ENCODE data around the gene KLF1.
A peak's percentile ranks its signal among the peaks of the same experiment; 100 is the strongest.
"Not testable (repeated sequence)": the region's sequence is repeated elsewhere in the genome, so short reads cannot be mapped to it uniquely, and the experiment has no call there.

The KLF1 gene

DNA sequence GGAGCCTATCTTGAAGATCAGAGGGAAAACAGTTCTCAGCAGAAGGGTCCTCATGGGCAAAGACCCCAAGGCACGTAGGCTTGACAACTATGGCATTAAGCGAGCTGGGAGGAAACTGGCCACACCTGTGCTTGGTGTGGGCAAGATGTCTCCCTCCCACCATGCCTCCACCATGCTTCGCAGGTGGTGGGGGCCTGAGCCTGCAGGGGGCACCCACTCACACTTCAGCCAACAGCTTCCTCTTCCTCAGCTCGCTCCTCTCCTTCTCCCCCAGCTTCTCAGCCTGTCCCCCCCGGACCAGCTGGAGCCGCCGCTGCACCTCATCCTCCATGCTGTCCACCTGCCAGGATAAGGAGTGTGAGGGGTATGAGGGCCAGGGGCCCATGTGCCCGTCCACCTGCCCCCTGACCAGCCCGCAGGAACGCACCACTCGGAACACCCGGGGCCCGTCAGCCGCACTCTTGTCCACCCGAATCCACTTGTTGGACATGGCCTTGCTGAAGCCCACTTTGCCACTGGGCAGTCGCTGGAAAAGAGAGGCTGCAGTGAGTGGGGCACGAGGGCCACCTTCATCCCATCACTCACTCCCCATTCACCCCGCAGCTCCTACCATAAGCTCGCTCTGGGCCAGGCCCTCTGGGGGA is 43.1 kb upstream of the KLF1 start:
- 0 out of 2 replicates have a peak overlapping the region, but pooled peaks have one; percentile 2 for H3K27ac ChIP-seq
- no peak for DNase-seq (ENCODE audit: low spot score)
- TF ChIP-seq, protein P1, sequence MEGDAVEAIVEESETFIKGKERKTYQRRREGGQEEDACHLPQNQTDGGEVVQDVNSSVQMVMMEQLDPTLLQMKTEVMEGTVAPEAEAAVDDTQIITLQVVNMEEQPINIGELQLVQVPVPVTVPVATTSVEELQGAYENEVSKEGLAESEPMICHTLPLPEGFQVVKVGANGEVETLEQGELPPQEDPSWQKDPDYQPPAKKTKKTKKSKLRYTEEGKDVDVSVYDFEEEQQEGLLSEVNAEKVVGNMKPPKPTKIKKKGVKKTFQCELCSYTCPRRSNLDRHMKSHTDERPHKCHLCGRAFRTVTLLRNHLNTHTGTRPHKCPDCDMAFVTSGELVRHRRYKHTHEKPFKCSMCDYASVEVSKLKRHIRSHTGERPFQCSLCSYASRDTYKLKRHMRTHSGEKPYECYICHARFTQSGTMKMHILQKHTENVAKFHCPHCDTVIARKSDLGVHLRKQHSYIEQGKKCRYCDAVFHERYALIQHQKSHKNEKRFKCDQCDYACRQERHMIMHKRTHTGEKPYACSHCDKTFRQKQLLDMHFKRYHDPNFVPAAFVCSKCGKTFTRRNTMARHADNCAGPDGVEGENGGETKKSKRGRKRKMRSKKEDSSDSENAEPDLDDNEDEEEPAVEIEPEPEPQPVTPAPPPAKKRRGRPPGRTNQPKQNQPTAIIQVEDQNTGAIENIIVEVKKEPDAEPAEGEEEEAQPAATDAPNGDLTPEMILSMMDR (conservative IDR thresholded peaks at IDR 0.05; ENCODE audit: low read depth): no peak
- ChIA-PET POLR2A (ENCODE audit: low non-redundant PET) (no interaction called here), CTCF (no interaction called here)

DNA sequence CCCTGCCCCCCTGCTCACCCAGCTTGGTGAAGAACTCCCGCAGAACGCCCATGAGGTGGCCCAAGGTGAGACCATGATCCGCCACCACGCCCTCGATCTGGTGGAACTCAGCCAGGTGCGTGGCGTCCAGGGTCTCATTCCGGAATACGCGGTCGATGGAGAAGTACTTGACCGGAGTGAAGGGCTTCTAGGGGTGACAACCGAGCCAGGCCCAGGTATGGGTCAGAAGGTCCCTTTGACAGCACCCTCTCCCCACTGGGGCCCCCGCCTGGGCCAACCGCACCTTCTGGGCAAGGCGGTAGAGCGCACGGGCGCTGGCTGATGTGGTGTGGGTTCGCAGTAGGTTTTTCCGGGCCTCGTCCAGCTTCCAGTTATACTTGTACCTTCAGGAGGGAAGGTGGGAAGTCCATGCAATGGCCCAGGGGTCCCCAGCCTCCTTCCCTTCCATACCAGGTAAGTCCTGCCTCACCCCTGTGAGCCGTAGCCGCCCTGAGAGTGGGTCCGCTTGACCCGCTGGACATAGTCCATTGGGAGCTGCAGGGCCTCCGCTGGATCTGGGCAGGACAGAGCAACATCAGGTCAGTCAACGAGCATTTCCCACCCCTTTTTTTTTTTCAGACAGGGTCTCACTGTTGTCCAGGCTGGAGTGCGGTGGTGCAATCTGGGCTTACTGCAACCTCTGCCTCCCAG is 37.8 kb upstream of the KLF1 start:
- DNase-seq (ENCODE audit: low spot score): no peak
- ChIA-PET POLR2A (ENCODE audit: low non-redundant PET) (no interaction called here), CTCF (interaction anchor here (0.5 to 0.8 kb wide), 2 partner anchors 40 to 163 kb away, joined by 3 to 4 read pairs; no protein-coding TSS in a partner anchor)
- no peak overlapping the region for H3K27ac ChIP-seq
- TF ChIP-seq, protein P1 (conservative IDR thresholded peaks at IDR 0.05; ENCODE audit: low read depth): no peak

DNA sequence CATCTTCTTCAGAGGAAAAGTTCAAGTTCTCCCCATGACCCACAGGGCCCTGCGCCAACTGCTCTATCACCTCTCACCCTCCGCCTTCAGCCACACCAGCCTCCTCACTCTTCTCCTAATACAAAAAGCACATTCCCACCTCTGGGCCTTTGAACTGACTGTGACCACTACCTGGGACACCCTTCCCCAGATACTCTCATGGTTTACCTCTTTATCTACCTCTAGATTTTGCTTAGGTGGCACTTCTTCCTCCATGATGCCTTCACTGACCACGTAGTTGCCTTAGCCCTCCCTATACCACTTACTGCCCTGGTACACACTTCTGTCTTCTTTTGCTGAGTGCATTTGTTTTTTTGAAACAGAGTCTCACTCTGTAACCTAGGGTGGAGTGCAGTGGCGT is 36.0 kb upstream of the KLF1 start:
- ChIA-PET POLR2A (ENCODE audit: low non-redundant PET) (no interaction called here), CTCF (no interaction called here)
- DNase-seq (ENCODE audit: low spot score): no peak
- H3K27ac ChIP-seq: no peak overlapping the region
- TF ChIP-seq, protein P1 (conservative IDR thresholded peaks at IDR 0.05; ENCODE audit: low read depth): no peak

DNA sequence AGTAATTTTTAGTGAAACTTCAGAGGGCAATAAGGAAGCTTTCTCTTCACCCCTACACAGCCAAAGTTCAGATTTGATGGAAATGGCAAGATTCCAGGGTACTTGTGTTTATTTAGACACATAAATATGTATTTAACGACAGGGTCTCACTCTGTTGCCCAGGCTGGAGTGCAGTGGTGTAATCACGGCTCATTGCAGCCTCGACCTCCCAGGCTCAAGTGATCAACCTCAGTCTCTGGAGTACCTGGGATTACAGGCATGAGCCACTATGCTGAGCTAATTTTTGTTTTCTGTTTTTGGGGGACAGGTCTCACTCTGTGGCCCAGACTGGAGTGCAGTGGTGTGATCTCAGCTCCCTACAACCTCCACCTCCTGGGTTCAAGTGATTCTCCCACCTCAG is 34.0 kb upstream of the KLF1 start:
- ChIA-PET POLR2A (ENCODE audit: low non-redundant PET) (interaction anchor here (0.6 to 0.7 kb wide), 2 partner anchors 11 to 115 kb away, joined by 4 to 5 read pairs; no protein-coding TSS in a partner anchor), CTCF (interaction anchor here (0.6 to 0.7 kb wide), 2 partner anchors 17 to 44 kb away, joined by 3 read pairs; no protein-coding TSS in a partner anchor)
- peak overlapping the region; percentile 61 for H3K27ac ChIP-seq
- DNase-seq (ENCODE audit: low spot score): no peak
- TF ChIP-seq, protein P1 (conservative IDR thresholded peaks at IDR 0.05; ENCODE audit: low read depth): no peak

DNA sequence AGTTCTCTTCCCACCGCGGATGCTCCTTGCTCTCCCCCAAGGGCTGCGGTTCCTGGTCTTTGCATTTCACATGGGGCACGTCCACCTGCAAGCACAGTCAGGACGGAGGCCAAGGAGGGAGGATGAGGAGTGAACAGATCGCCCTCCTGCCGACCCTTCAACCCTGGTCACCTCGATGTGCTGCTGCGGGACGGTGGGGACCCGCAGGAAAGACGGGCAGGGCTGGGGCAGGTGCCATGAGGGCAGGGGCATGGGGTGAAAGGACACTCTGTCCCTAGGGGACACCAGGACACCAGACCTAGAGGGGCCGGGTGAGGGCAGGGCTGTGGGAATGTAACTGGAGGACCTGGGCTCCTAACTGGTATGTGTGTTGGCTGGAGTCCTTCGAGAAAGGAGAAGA is 31.3 kb upstream of the KLF1 start:
- TF ChIP-seq, protein P1 (conservative IDR thresholded peaks at IDR 0.05; ENCODE audit: low read depth): no peak
- POLR2A ChIA-PET (ENCODE audit: low non-redundant PET): no interaction called here
- no peak for DNase-seq (ENCODE audit: low spot score)
- H3K27ac ChIP-seq: no peak overlapping the region
- CTCF ChIA-PET: no interaction called here

DNA sequence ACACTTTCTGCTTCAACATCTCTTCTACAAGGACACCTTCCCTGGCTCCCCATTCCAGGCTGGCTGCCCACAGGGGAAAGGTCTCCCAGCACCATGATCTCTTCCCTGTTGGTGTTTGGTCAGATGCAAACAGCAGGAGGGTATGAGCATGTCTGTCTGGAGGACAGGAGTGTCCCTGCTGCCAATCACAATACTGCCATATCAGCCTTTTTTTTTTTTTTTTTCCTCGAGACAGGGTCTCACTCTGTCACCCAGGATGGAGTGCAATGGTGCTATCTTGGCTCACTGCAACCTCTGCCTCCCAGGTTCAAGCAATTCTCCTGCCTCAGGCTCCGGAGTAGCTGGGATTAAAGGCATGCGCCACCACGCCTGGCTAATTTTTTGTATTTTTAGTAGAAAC is 28.9 kb upstream of the KLF1 start:
- DNase-seq (ENCODE audit: low spot score); H3K27ac ChIP-seq; POLR2A ChIA-PET (ENCODE audit: low non-redundant PET): not testable (repeated sequence)
- CTCF ChIA-PET: interaction anchor here (0.6 to 0.7 kb wide), 2 partner anchors 34 to 156 kb away, joined by 3 to 4 read pairs; no protein-coding TSS in a partner anchor
